NT2/D1 (cell line): Measurements from ENCODE around the gene SOX5.
"Not testable (repeated sequence)": the region's sequence is repeated elsewhere in the genome, so short reads cannot be mapped to it uniquely, and the experiment has no call there.

ENCODE experiments used
- SUZ12 ChIP-seq: IDR thresholded peaks from 2 replicates; pipeline ENCODE4 v1.6.1; 2011; ENCODE audit not compliant: insufficient read length, insufficient read depth; ENCODE audit errors: extremely low read depth
- YY1 ChIP-seq: IDR thresholded peaks from 2 replicates; pipeline ENCODE4 v1.6.1; 2011; ENCODE audit not compliant: insufficient read length, insufficient read depth
- ZNF274 ChIP-seq: IDR thresholded peaks from 2 replicates; pipeline ENCODE4 v1.6.1; 2011; ENCODE audit warnings: mild to moderate bottlenecking, low read depth, low read length

DNA sequence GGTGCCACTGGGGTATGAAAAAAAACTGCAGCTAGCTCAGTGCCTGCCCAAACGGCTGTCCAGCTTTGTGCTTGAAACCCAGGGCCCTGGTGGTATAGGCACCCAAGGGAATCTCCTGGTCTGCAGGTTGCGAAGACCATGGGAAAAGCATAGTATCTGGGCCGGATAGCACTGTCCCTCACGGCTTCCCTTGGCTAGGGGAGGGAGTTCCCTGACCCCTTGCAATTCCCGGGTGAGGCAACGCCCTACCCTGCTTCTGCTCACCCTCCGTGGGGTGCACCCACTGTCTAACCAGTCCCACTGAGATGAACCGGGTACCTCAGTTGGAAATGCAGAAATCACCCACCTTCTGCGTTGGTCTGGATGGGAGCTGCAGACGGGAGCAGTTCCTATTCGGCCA is 124.3 kb downstream of the SOX5 start:
- not testable (repeated sequence) for TF ChIP-seq SUZ12, ZNF274, YY1
